ENCODE results near the gene NOXA1.
"Not testable (repeated sequence)": the region's sequence is repeated elsewhere in the genome, so short reads cannot be mapped to it uniquely, and the experiment has no call there.

NOXA1 gene, protein sequence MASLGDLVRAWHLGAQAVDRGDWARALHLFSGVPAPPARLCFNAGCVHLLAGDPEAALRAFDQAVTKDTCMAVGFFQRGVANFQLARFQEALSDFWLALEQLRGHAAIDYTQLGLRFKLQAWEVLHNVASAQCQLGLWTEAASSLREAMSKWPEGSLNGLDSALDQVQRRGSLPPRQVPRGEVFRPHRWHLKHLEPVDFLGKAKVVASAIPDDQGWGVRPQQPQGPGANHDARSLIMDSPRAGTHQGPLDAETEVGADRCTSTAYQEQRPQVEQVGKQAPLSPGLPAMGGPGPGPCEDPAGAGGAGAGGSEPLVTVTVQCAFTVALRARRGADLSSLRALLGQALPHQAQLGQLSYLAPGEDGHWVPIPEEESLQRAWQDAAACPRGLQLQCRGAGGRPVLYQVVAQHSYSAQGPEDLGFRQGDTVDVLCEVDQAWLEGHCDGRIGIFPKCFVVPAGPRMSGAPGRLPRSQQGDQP

DNA sequence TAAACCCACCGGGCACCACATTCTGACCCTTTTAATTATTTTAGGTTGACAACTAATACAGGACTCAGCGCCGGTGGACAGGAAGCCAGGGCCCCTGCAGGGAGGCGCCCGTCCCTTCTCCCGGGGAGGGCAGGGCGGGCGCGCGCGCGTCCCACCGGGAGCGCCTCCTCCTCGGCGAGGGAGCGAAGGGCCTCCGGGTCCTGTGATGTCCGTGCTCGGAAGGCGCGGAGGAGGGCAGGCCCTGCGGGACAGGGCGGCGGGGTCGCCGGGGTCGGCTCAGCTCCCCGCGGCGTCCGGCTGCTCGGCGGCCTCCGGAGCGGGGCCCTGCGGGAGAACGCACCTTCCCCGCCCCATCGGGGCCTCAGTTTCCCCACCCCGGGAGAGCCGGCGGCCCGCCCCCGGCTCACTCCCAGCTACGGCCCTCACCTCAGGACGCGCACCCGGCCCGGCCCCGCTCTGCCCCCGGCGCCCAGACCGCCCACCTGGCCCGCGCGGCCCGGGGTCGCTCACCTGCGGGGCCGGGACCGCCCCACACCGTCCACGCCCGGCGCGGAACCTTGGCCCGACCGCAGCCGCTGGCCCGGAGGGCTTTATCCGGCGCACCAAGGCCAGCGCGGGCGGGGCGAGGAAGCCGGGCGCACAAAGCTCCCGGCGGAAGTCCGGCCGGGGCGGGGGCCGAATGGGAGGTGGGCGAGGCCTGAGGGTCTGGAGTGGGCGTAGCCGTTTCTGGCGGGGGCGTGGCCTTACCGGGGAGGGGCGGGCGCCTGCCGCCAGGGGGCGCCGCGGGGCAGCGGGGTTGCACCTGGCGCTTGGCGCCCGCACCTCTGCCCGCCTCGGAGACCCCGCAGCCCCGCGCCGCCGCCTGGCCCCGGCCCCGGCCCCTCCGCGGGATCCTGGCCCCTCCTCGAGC, at the start of gene NOXA1, which contains the start of gene EXD3:
TSS of gene NOXA1 (plus strand) at position 790 of the 910 bp plus-strand sequence. CDS start 137 bp downstream, outside the sequence.
TSS of gene EXD3 (minus strand) at position 559 of the 910 bp plus-strand sequence. CDS start 27,805 bp downstream, outside the sequence.
- DNase-seq, result peak; percentile 51 to 93

DNA sequence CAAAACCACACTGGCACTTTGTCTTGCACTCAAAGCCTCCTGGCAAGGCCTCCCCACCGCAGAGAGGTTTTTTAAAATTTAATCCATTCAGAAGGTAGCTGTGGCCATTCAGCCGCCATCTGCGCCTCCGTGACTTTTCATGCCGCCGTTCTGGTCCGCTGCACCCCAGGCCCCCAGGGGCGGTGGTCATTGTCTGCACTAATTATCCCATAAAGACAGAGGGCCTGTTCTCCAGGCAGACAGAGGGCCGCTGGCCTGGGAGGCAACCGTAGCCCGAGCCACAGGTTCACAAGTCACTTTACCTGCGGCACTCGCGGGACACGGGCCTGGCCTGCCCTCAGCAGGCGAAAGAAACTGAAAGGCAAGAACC, 49.6 kb upstream of the NOXA1 start:
- DNase-seq, result peak in 1 of 2 experiments; percentile 34

DNA sequence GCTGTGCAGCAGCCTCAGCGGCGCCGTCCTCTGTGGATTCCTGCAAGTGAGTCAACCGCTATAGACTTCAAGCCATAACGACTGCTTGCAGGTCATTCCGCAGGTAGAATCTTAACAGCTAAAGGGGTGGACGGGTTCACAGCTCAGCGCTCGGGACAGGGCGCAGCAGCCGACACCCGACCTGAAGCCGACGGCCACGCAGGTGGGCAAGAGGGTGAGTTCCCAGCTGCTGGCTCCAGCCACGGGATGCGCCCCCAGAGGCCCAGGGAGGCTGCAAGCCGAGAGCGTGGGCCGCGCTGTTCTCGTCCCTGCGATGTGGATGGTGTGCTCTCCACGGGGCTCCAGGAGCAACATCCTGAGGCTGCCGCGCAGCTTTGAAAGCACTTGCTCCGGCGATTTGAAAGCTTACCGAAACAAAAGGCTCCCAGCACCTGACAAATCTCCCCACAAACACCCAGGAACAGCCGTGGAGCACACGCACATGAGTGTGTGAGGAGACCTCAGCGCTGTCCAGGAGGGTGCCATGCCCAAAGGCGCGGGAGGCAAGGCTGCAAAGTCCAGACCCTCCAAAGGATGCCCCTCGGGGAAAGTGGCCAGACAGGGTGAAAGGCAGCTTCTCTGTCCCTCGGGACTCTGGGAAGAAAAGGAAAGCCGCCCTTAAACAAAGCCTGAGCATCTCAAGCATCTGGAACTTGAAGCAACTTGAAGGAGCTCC, 48.9 kb upstream of the NOXA1 start:
- no peak for DNase-seq

DNA sequence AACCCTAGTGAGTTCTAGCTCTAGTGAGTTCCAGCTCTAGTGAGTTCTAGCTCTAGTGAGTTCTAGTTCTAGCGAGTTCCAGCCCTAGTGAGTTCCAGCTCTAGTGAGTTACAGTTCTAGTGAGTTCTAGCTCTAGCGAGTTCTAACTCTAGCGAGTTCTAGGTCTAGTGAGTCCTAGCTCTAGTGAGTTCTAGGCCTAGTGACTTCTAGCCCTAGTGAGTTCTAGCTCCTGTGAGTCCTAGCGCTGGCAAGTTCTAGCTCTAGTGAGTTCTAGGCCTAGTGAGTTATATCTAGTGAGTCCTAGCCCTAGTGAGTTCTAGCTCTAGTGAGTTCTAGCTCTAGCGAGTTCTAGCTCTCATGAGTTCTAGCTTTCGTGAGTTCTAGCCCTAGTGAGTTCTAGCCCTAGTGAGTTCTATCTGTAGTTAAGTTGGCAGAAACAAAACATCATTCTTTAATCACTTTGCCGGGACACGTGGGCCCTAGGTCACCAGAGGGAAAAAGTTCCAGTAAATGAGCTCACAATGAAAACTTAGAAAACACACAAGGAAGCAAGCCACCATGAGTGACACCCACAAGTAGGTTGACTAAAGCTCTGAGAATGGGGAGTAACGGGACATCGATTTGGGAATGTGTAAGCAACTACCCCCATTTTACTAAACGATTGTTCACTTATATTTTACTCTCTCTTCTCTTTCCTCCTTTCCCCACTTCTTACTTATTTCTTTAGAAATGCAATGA, 47.7 kb upstream of the NOXA1 start:
- no peak for DNase-seq

DNA sequence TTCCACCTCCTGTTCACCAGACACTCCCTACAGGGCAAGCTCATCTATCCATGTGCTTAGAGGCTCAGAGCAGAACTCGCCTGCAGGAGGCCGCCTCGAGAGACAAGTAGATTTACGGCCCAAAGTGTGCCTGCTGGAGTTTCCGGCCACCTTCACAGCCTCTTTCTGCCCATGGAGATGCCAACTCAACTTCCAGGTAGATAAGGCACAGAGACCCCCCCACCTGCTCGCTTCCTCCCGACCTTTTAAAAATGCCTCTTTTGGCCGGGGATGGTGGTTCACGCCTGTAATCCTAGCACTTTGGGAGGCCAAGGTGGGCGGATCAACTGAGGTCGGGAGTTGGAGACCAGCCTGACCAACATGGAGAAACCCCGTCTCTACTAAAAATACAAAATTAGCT, 46.8 kb upstream of the NOXA1 start:
- DNase-seq, result no peak

DNA sequence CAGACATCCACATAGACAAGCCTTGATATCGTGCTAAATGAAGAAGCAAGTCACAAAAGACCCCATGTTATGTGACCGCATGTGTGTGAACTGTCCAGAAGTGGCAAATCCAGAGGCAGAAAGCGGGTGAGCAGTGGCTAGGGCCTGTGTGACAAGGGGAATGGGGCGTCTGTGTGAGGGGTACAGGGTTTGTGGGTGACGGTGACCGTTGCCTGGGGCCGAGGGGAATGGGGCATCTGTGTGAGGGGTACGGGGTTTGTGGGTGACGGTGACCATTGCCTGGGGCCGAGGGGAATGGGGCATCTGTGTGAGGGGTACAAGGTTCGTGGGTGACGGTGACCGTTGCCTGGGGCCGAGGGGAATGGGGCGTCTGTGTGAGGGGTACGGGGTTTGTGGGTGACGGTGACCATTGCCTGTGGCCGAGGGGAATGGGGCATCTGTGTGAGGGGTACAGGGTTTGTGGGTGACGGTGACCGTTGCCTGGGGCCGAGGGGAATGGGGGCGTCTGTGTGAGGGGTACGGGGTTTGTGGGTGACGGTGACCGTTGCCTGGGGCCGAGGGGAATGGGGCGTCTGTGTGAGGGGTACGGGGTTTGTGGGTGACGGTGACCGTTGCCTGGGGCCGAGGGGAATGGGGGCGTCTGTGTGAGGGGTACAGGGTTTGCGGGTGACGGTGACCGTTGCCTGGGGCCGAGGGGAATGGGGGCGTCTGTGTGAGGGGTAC, 44.3 kb upstream of the NOXA1 start:
- not testable (repeated sequence) for DNase-seq

DNA sequence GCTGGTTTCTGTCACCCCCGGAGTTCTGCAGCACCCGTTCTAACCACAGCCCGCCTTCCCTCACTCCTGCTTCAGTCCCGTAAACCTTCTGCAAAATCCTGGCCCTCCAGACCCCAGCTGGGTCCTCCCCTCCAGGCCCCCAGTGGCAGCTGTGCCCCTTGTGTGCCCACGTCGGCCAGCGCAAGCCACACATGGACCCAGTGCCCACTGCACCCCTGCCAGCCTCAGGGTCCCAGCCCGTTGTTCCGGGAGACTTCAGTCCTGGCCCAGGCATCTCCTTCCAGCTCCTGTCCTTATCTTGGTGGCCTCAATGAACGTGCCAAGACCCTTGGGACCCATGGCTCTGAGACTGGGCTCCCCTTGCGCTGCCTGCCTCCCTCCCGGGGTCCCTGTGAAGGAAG, 43.4 kb upstream of the NOXA1 start:
- no peak for DNase-seq

DNA sequence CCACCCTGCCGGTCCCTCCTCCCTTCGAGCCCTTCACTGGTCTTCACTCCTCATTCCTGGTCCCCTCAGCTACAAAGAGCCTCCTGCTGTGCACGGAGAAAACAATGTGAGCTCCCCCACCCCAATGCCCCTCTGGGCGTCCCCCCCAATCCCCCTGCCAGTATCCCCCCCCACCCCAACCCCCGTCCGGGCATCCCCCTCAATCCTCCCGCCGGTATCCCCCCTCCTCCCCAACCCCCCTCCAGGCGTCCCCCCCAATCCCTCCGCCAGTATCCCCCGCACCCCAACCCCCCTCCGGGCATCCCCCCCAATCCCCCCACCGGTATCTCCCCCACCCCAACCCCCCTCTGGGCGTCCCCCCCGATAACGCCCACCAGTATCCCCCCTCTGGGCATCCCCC, 43.0 kb upstream of the NOXA1 start:
- no peak for DNase-seq

DNA sequence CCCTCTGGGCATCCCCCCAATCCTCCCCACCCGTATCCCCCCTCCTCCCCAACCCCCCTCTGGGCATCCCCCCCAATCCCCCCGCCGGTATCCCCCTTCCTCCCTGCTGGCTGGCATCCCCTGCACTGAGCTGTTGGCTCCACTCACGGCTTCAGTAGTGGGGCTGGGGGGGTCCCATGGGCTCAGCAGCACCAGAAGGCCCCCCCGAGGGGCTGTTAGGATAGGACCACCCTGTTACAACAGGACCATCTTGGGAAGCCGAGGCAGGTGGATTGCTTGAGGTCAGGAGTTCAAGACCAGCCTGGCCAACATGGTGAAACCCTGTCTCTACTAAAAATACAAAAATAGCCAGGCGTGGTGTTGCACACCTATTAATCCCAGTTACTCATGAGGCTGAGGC, 42.6 kb upstream of the NOXA1 start:
- no peak for DNase-seq

DNA sequence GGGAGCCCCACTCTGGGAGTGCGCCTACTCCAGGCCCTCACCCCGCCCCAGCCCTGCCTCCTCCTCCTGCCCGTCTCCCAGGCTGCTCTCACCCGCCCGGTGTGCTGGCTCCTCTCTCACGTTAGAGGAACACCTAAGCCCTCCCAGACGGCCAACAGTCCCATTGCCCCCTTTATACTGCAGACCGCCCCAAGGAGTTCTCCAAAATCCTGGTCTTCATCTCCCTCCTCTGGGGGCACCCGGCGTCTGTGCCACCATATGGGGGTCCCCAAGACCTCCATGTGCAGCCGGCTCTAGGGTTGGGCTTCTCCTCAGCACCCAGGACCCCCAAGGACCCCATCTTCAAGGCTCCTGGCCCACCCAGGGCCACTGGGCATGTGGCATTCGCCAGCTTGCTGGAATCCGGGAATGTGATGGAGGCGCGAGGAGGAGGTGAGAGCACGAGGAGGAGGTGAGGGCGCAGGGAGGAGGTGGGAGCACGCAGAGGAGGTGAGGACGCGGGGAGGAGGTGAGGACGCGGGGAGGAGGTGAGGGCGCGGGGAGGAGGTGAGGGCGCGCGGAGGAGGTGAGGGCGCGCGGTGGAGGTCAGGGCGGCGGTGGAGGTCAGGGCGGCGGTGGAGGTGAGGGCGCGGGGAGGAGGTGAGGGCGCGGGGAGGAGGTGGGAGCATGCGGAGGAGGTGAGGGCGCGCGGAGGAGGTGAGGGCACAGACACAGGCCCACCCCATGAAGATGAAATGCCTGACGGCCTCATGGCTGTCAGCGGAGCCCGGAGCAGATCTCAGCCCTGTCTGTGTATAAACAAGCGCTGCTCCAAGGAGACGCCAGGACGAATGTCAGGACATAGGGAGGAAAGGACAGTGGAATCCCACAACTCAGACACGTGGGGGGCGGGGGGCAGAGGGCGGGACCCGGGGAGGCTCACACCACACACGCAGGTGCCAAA, 41.4 kb upstream of the NOXA1 start:
- no peak for DNase-seq

DNA sequence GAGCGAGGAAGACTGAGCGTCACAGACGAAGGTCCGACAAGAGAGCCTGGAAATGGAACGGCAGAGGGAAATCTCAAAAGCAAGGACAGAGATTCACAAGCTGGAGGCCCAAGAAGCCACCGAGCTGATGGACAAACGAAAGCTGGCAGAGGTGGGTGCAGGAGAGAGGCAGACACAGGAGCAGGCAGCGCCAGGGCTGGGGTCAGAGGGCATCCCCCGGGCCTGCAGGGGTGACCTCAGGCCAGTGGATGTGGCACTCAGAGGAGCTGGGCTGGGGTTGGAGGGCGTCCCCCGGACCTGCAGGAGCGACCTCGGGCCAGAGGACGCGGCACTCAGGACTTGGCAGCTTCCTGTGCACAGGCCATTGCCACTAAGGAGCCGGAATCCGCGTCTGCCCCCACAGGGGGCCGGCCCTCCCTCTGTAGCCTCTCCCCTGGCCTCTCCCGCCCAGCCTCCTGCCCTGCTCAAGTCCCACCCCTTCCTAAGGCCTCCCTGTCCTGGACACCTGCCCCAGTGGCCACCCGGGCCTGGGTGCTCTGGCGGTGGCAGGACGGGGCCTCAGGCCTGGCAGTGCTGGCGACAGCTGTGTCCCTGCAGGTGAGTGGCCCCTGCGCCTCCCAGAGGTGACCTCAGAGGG, 40.6 kb upstream of the NOXA1 start:
- DNase-seq, result no peak

DNA sequence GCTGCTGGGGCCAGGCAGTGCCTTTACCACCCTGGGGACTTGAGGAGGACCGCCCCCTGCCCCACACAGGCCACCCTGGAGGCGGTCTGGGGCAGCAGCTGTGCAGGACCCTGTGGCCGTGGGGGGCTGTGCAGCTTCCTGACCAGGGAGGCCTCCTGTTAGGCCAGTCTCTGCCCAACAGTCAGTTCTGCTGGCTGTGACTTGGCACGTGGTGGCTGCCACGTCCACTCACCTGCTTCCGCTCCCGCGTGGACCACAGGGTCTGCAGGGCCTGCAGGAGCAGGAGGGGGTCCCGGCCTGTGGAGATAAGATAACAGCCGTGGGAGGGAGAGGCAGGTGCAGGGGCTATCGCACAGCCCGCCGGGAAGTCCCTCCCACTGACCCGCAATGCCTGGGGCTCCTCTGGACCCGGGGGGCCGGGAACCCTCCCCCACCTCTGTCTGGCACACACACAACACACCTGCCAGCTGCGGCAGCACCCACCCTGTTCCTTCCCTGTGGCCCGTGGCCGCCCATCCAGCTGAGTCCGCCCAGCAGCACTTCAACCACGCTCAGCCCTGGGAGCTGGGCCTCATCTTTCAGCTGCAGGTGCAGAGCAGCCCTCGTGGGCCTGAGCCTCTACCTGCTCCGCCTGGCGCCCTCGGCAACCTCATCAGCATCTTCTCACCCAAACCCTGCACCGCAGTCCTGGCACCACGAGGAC, 40.0 kb upstream of the NOXA1 start:
- DNase-seq, result no peak

DNA sequence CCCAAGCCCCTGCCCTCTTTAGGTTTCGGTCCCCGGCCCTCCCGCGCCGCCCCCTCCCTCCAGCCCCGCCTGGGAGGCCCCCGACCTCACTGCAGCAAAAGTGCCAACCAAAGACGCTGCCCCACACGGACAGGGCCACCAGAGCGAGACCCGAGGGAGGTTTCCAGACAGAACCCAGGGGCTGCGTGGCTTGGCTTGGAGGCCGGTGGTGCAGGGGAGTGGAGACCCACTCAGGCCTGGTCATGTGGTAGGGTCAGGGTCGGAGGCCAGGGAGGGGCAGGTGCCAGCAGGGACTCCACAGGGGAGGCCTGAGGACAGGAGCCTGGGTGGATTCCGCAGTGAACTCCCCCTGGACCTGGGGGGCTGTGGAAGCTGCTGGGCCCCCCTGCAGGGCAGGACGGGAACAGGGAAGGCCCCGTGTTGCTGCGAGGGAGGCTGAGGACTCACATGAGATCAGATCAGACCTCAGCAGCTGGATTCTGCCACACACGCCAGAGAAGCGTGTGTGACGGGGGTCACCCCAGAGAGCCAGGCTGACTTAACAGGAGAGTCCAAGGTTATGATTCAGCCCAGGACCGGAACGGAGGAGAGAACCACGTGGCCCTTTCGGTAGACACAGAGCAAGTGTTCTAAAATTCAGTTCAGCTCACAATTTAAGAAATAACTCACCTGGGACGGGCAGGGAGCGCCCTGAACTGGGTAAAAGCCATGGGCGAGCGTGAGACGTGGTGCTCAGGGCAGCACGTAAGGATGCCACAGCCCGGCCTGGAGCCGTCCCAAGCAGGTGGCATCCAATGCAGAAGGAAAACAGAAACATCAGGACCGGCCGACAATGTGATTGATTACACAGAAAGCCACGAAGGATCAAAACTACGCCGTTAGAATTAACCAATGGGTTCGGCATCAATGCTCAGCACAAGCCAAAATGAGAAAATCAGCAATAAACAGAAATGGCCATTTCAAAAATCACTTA, 39.1 kb upstream of the NOXA1 start:
- DNase-seq, result no peak

DNA sequence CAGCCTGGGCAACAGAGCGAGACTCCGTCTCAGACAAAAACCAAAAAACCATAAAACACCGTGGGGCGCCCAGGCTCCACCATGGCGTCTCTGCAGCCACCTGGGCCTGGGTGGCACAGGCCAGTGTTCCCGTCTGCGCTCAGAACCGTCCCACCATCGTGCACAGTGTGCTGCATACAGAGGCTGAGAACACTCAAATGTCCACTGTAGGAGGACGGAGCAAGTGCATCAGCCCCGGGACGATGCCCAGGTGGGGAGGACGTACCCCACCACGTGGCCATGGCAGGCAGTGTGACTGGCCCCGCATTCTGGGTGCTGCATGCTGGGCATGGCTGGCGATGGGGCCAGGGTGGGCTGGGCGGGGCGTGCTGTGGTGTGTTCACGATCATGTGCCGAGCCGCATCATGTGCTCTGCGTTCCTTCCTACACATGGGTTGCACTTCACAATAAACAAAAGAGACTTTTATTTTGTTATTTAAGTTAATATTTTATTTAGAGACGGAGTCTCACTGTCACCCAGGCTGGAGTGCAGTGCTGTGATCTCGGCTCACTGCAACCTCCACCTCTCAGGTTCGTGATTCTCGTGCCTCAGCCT, 38.0 kb upstream of the NOXA1 start:
- DNase-seq, result no peak

DNA sequence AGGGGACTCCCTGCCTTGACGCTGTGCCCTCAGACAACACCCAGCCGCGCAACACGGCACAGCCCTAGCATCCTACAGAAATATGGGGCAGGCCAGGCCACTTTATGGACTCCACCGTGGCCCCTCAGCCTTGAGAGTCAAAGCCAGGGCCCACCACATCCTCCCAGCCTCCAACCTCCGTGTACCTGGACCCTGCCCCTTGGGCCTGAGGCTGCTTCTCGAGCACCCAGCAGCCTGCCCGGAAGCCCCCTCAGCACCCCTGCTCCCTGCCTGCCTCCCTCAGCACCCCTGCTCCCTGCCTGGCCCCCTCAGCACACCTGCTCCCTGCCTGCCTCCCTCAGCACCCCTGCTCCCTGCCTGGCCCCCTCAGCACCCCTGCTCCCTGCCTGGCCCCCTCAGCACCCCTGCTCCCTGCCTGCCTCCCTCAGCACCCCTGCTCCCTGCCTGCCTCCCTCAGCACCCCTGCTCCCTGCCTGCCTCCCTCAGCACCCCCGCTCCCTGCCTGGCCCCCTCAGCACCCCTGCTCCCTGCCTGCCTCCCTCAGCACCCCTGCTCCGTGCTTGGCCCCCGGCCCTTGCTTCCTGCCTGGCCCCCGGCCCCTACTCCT, 36.6 kb upstream of the NOXA1 start:
- DNase-seq, result not testable (repeated sequence)

DNA sequence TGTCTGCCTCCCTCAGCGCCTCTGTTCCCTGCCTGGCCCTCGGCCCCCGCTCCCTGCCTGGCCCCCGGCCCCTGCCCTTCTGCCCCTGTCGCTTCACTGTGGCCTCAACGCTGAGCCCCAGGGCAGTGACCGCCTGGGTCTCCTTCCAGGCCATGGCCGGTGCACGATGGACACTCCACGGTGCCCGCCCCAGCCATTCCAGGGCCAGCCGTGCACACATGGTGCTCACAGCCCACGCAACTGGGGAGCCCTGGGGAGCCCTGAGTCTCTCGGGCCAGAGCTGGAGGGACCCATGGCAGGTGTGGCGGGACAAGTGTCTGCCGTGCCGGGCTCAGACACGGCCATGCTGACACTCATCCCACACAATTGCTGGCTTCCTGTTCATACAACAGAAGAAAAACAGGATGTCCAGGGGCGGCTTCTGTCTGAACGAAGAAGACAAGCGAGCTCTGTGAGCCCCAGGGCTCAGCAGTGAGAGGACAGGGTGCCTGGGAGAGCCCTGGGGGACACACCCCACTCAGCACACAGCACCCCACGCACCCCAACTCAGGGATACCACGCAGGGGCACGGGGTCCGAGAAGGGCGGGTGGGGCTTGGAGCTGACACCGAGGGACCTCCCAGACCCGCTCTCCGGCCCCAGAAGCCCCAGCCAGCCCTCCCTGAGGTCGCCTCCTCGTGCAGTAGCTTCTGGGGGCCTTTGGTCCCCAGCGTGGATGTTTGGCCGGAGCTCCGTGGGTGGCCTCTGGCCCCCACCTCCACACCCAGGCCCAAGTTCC, 35.9 kb upstream of the NOXA1 start:
- no peak for DNase-seq
